NB4 (cell line): ENCODE results near the gene LAMB2.

Experiments used
- POLR2A ChIP-seq: IDR thresholded peaks from 2 replicates; pipeline ENCODE4 v1.6.1; 2011; ENCODE audit warnings: mild to moderate bottlenecking; ENCODE audit not compliant: insufficient read length; ENCODE audit errors: extremely low read depth
- TF ChIP-seq, protein P1 (sequence below): IDR thresholded peaks from one replicate; pipeline ENCODE4 v1.5.1; 2012; ENCODE audit warnings: low read depth, low read length
- TF ChIP-seq, protein P2 (sequence below): IDR thresholded peaks from 2 replicates; pipeline ENCODE4 v1.6.1; 2011; ENCODE audit warnings: low read depth, low read length

DNA sequence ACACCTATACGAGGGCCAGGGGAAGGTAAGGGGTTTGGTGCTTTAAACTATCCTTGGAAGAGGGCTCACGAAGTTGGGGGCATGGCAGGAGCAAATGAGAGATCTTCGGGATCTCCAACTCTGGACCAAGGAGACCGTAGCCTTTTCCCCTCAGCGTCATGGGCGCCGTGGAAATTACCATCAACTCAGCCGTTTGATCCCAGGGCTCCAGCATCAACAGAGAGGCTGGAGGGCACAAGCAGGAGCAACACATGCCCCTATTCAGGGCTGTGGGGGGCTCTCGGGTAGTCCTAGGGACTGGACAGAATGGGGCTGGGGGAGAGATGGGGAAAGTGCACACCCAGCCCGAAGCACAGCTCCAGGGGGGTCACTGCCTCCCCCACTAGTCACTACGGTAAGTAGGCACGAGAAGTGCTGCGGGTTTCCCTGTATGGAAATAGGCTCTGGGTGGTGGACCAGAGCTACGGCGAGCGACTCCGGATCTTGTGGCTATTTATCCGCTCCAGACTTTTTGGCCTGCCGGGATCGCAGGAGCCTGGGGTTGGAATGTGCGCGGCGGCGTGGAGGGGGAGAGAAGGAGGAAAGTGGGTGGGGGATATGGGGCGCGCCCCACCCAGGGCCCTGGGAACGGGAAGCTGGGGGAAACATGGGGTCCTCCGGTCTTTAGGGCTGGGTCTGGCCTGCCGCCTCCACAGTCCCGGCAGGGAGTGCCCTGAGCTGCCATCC, 539 bp upstream of the LAMB2 start:
- TF ChIP-seq, protein P1, sequence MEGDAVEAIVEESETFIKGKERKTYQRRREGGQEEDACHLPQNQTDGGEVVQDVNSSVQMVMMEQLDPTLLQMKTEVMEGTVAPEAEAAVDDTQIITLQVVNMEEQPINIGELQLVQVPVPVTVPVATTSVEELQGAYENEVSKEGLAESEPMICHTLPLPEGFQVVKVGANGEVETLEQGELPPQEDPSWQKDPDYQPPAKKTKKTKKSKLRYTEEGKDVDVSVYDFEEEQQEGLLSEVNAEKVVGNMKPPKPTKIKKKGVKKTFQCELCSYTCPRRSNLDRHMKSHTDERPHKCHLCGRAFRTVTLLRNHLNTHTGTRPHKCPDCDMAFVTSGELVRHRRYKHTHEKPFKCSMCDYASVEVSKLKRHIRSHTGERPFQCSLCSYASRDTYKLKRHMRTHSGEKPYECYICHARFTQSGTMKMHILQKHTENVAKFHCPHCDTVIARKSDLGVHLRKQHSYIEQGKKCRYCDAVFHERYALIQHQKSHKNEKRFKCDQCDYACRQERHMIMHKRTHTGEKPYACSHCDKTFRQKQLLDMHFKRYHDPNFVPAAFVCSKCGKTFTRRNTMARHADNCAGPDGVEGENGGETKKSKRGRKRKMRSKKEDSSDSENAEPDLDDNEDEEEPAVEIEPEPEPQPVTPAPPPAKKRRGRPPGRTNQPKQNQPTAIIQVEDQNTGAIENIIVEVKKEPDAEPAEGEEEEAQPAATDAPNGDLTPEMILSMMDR: no peak
- no peak for TF ChIP-seq POLR2A
- TF ChIP-seq, protein P2, sequence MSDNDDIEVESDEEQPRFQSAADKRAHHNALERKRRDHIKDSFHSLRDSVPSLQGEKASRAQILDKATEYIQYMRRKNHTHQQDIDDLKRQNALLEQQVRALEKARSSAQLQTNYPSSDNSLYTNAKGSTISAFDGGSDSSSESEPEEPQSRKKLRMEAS: no peak
